SU-DHL-6 (cell line): ENCODE results near the gene CCDC81.

Source experiments
- H2AFZ ChIP-seq: fragments of 200-600 bp; sonication (generic); 2 replicates; pipeline ENCODE4 v1.6.1; 2014; ENCODE audit warnings: low read depth, mild to moderate bottlenecking, moderate library complexity, mixed read lengths, antibody characterized with exemption, low read length; ENCODE audit not compliant: severe bottlenecking
- H3F3A ChIP-seq: fragments of 200-600 bp; shearing (Covaris generic); 2 replicates; pipeline ENCODE4 v1.6.0; 2016; ENCODE audit warnings: antibody characterized with exemption, mild to moderate bottlenecking; ENCODE audit not compliant: insufficient read depth
- H3K27ac ChIP-seq: fragments of 200-600 bp; sonication (generic); 2 replicates; pipeline ENCODE4 v1.5.1; 2016; ENCODE audit warnings: low read depth, mild to moderate bottlenecking, low read length, moderate library complexity, mixed read lengths
- H3K27me3 ChIP-seq: fragments of 200-600 bp; sonication (generic), shearing (Covaris generic); 2 replicates; pipeline ENCODE4 v1.6.0; 2014; ENCODE audit warnings: mild to moderate bottlenecking, low read length
- H3K36me3 ChIP-seq: fragments of 200-600 bp; sonication (generic); 2 replicates; pipeline ENCODE4 v1.6.1; 2014; ENCODE audit warnings: mild to moderate bottlenecking, low read length, mixed read lengths
- H3K4me2 ChIP-seq: fragments of 300-600, 200-600 bp; shearing (Covaris generic), sonication (generic); 2 replicates; pipeline ENCODE4 v1.6.0; 2014; ENCODE audit warnings: low read length, low read depth, mild to moderate bottlenecking; ENCODE audit not compliant: poor library complexity, severe bottlenecking
- H3K4me3 ChIP-seq: fragments of 200-600 bp; sonication (generic); 2 replicates; pipeline ENCODE4 v1.5.1; 2014; ENCODE audit warnings: antibody characterized with exemption, low read length, mild to moderate bottlenecking, mixed read lengths; ENCODE audit not compliant: insufficient read depth, poor library complexity, severe bottlenecking
- H3K79me2 ChIP-seq: fragments of 200-600 bp; sonication (generic); 2 replicates; pipeline ENCODE4 v1.6.1; 2014; ENCODE audit warnings: mild to moderate bottlenecking, low read length, moderate library complexity; ENCODE audit not compliant: insufficient read depth
- H3K9ac ChIP-seq: fragments of 200-600 bp; sonication (generic); 2 replicates; pipeline ENCODE4 v1.7.0; 2014; ENCODE audit warnings: mild to moderate bottlenecking, low read length
- H3K9me2 ChIP-seq: fragments of 200-600 bp; sonication (generic); replicated peaks from 2 replicates; pipeline ENCODE4 v1.6.1; 2014; ENCODE audit warnings: low read length; ENCODE audit not compliant: insufficient read depth
- H3K9me3 ChIP-seq: fragments of 200-600 bp; sonication (generic); 2 replicates; pipeline ENCODE4 v1.6.1; 2014; ENCODE audit warnings: low read length, mixed read lengths; ENCODE audit not compliant: insufficient read depth
- H4K20me1 ChIP-seq: fragments of 200-600 bp; sonication (generic); 2 replicates; pipeline ENCODE4 v1.6.1; 2014; ENCODE audit warnings: low read depth, mild to moderate bottlenecking, antibody characterized with exemption, low read length, moderate library complexity, mixed read lengths
- EZH2phosphoT487 ChIP-seq: fragments of 200-600 bp; sonication (generic), shearing (Covaris generic); conservative IDR thresholded peaks from 2 replicates; pipeline ENCODE4 v1.6.1; 2018; ENCODE audit warnings: mild to moderate bottlenecking, antibody characterized with exemption, low read length, moderate library complexity, mixed read lengths
- TF ChIP-seq, protein P1 (sequence below): fragments of 200-600 bp; sonication (generic); IDR thresholded peaks from one replicate; pipeline ENCODE4 v1.5.1; 2017; ENCODE audit warnings: antibody characterized with exemption, mild to moderate bottlenecking, low read length, moderate library complexity; ENCODE audit not compliant: insufficient read depth, poor library complexity, severe bottlenecking

CCDC81 gene

DNA sequence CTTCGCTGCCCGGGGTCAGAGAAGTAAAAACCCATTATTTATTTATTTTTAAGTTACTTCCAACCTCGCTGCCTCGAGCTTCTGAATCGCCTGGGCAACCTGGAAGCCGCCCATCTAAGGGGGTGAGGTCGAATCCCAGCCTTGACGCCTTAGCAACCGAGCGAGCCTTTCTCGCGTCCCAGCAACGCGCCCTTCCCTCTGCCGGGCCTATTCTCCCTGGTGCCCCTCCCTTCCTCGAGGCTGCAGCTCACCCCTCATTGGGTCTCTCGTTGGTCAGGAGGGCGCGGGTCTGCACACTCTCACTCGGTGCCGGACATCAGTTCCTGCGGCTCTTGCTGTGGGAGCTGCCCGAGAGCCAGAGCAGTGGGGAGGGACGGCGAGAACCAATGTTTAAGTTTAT is at the start of gene CCDC81:
CCDC81 (plus strand) TSS at position 302 of the 400 bp plus-strand sequence. CDS start 277 bp downstream, outside the sequence.
- no peaks in the 10 kb centered on the region for H3K27me3 ChIP-seq
- H3K27ac ChIP-seq, result no peak within 1 kb of the TSS
- H3K79me2 ChIP-seq, result no peaks in the 10 kb centered on the region
- H3K9me3 ChIP-seq, result no peaks in the 10 kb centered on the region
- H3F3A ChIP-seq, result no peaks in the 10 kb centered on the region
- H3K9ac ChIP-seq, result no peak within 1 kb of the TSS
- H2AFZ ChIP-seq, result no peak within 1 kb of the TSS
- no peaks in the 10 kb centered on the region for H3K36me3 ChIP-seq
- no peak within 1 kb of the TSS for H3K4me3 ChIP-seq
- H3K4me2 ChIP-seq, result no peak within 1 kb of the TSS
- H4K20me1 ChIP-seq, result no peaks in the 10 kb centered on the region
- TF ChIP-seq, protein P1, sequence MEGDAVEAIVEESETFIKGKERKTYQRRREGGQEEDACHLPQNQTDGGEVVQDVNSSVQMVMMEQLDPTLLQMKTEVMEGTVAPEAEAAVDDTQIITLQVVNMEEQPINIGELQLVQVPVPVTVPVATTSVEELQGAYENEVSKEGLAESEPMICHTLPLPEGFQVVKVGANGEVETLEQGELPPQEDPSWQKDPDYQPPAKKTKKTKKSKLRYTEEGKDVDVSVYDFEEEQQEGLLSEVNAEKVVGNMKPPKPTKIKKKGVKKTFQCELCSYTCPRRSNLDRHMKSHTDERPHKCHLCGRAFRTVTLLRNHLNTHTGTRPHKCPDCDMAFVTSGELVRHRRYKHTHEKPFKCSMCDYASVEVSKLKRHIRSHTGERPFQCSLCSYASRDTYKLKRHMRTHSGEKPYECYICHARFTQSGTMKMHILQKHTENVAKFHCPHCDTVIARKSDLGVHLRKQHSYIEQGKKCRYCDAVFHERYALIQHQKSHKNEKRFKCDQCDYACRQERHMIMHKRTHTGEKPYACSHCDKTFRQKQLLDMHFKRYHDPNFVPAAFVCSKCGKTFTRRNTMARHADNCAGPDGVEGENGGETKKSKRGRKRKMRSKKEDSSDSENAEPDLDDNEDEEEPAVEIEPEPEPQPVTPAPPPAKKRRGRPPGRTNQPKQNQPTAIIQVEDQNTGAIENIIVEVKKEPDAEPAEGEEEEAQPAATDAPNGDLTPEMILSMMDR, result no peak
- TF ChIP-seq EZH2phosphoT487, result no peak
- H3K9me2 ChIP-seq, result no peaks in the 10 kb centered on the region

DNA sequence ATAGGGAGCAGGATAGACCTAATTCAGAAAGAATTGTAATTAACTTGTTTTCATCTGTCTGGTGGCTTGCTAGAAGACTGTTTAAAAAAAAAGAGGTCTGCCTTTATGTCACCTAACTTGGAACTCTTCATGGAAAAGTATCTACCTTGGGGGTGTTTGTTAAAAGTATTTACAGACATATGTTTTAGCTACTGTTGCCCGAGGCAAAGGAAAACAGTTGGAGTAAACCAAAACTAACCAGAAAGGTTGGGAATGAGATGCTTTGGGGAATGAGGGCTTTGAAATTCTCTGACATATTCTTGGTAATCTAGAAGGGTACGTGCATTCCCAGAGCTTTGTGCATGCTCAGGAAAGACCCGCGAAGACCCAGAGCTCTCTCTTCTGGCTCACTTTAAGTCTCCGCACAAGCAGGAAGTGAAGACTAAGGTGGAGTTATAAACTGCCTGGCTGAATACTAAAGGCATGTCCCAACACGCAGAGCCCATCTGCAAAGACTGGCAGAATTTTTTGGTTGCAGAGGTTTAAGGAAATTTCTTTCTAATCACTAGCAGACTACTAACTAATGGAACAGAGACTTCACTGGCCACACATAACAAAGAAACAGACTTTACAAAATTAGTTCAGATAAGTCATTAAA is 39.4 kb upstream of the CCDC81 start:
- H3K36me3 ChIP-seq, result peaks cover 17% of the 10 kb centered on the region; the same call in 1 of the 2 replicates
- H3K9me2 ChIP-seq, result no peaks in the 10 kb centered on the region
- H3F3A ChIP-seq, result no peaks in the 10 kb centered on the region; the same call in 1 of the 2 replicates
- no peak overlapping the region for H3K4me2 ChIP-seq
- TF ChIP-seq EZH2phosphoT487, result no peak
- TF ChIP-seq, protein P1, result no peak
- H4K20me1 ChIP-seq, result no peaks in the 10 kb centered on the region; the same call in 1 of the 2 replicates
- no peaks in the 10 kb centered on the region for H3K79me2 ChIP-seq
- no peak overlapping the region for H3K27ac ChIP-seq
- no peaks in the 10 kb centered on the region for H3K27me3 ChIP-seq
- no peaks in the 10 kb centered on the region for H3K9me3 ChIP-seq
- no peak overlapping the region for H2AFZ ChIP-seq
- no peak overlapping the region for H3K4me3 ChIP-seq
- H3K9ac ChIP-seq, result no peak overlapping the region

DNA sequence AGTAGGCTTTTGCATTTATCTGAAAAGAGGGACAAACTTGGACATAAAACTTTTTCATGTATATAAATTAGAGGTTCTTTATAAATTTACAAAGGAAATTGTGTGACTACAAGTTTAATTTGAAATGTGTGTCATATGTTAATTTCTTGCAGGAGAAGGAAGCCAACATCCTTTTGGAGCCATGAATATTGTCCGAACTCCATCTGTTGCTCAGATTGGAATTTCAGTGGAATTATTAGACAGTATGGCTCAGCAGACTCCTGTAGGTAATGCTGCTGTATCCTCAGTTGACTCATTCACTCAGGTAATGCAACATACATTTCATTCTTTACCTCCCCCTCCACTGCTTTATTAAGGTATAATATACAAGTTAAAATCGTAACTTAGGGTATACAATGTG is 37.5 kb upstream of the CCDC81 start:
- Histone ChIP-seq H3K9ac (no peak overlapping the region), H3F3A (no peaks in the 10 kb centered on the region), H3K27ac (no peak overlapping the region), H4K20me1 (no peaks in the 10 kb centered on the region; the same call in 1 of the 2 replicates), H3K9me3 (no peaks in the 10 kb centered on the region), H3K4me2 (no peak overlapping the region), H3K27me3 (no peaks in the 10 kb centered on the region), H3K36me3 (peaks cover 23% of the 10 kb centered on the region; the same call in 1 of the 2 replicates), H2AFZ (no peak overlapping the region), H3K4me3 (no peak overlapping the region), H3K79me2 (peaks cover 10% of the 10 kb centered on the region; the same call in 1 of the 2 replicates), H3K9me2 (no peaks in the 10 kb centered on the region)
- TF ChIP-seq, protein P1, result no peak
- no peak for TF ChIP-seq EZH2phosphoT487
